Measurements from ENCODE around the gene WIPF3.

Gene WIPF3

GRCh38 chr7:29892231-29892630 lies 85.9 kb downstream of the WIPF3 start:
- no peak overlapping the region for H3K4me3 ChIP-seq (ENCODE audit: low read length)
- no peak for DNase-seq (ENCODE audit: low read depth, low spot score)

- no peak overlapping the region for H3K4me3 ChIP-seq (ENCODE audit: low read length)
- DNase-seq (ENCODE audit: low read depth, low spot score): no peak
Measured at GRCh38 chr7:29893351-29893965, 87.2 kb downstream of the WIPF3 start.

GRCh38 chr7:29894256-29894655 lies 87.9 kb downstream of the WIPF3 start:
- no peak for DNase-seq (ENCODE audit: low read depth, low spot score)
- no peak overlapping the region for H3K4me3 ChIP-seq (ENCODE audit: low read length)

GRCh38 chr7:29895559-29895958 lies 89.3 kb downstream of the WIPF3 start:
- no peak for DNase-seq (ENCODE audit: low read depth, low spot score)
- H3K4me3 ChIP-seq (ENCODE audit: low read length): no peak overlapping the region

- H3K4me3 ChIP-seq (ENCODE audit: low read length): no peak overlapping the region
- DNase-seq (ENCODE audit: low read depth, low spot score): no peak
Measured at GRCh38 chr7:29896685-29897411, 90.5 kb downstream of the WIPF3 start.

- H3K4me3 ChIP-seq (ENCODE audit: low read length): no peak overlapping the region
- DNase-seq (ENCODE audit: low read depth, low spot score): no peak
Measured at GRCh38 chr7:29898301-29898700, 92.0 kb downstream of the WIPF3 start.

GRCh38 chr7:29900745-29901144 lies 94.4 kb downstream of the WIPF3 start:
- no peak overlapping the region for H3K4me3 ChIP-seq (ENCODE audit: low read length)
- DNase-seq (ENCODE audit: low read depth, low spot score): no peak

- no peak for DNase-seq (ENCODE audit: low read depth, low spot score)
- no peak overlapping the region for H3K4me3 ChIP-seq (ENCODE audit: low read length)
Measured at GRCh38 chr7:29906200-29907022, 100.1 kb downstream of the WIPF3 start.

GRCh38 chr7:29914180-29914579 lies 107.9 kb downstream of the WIPF3 start:
- no peak for DNase-seq (ENCODE audit: low read depth, low spot score)
- H3K4me3 ChIP-seq (ENCODE audit: low read length): no peak overlapping the region

GRCh38 chr7:29915481-29916215 lies 109.3 kb downstream of the WIPF3 start:
- no peak for DNase-seq (ENCODE audit: low read depth, low spot score)
- no peak overlapping the region for H3K4me3 ChIP-seq (ENCODE audit: low read length)

GRCh38 chr7:29917641-29918040 lies 111.3 kb downstream of the WIPF3 start:
- DNase-seq (ENCODE audit: low read depth, low spot score): no peak
- H3K4me3 ChIP-seq (ENCODE audit: low read length): no peak overlapping the region

- DNase-seq (ENCODE audit: low read depth, low spot score): no peak
- H3K4me3 ChIP-seq (ENCODE audit: low read length): no peak overlapping the region
Measured at GRCh38 chr7:29918850-29919249, 112.5 kb downstream of the WIPF3 start.

GRCh38 chr7:29919790-29920189 lies 113.5 kb downstream of the WIPF3 start:
- no peak overlapping the region for H3K4me3 ChIP-seq (ENCODE audit: low read length)
- DNase-seq (ENCODE audit: low read depth, low spot score): no peak

GRCh38 chr7:29920491-29920890 lies 114.2 kb downstream of the WIPF3 start:
- no peak overlapping the region for H3K4me3 ChIP-seq (ENCODE audit: low read length)
- no peak for DNase-seq (ENCODE audit: low read depth, low spot score)

GRCh38 chr7:29921404-29922010 lies 115.2 kb downstream of the WIPF3 start:
- no peak overlapping the region for H3K4me3 ChIP-seq (ENCODE audit: low read length)
- DNase-seq (ENCODE audit: low read depth, low spot score): peak; percentile 70

- DNase-seq (ENCODE audit: low read depth, low spot score): peak; percentile 16
- no peak overlapping the region for H3K4me3 ChIP-seq (ENCODE audit: low read length)
Measured at GRCh38 chr7:29922921-29923700, 116.8 kb downstream of the WIPF3 start.

- DNase-seq (ENCODE audit: low read depth, low spot score): no peak
Measured at GRCh38 chr7:29924006-29924405, 117.7 kb downstream of the WIPF3 start.

GRCh38 chr7:29924684-29925083 lies 118.4 kb downstream of the WIPF3 start:
- no peak for DNase-seq (ENCODE audit: low read depth, low spot score)
- H3K4me3 ChIP-seq (ENCODE audit: low read length): no peak overlapping the region

More at GRCh38 chr7:29924006-29924405, 117.7 kb downstream of the WIPF3 start:
- H3K4me3 ChIP-seq (ENCODE audit: low read length): no peak overlapping the region

All from Jurkat, Clone E6-1 (cell line).